ENCODE results near the gene TTLL7. TPM values are rescaled to one million over a fixed set of nuclear protein-coding genes. Genes with fewer than 3 reads are reported as not detected.

Gene TTLL7
- polyA plus RNA-seq, 2 of the 4 experiments (the other 2 are of a cell fraction): 1.6 to 5.7 TPM

DNA sequence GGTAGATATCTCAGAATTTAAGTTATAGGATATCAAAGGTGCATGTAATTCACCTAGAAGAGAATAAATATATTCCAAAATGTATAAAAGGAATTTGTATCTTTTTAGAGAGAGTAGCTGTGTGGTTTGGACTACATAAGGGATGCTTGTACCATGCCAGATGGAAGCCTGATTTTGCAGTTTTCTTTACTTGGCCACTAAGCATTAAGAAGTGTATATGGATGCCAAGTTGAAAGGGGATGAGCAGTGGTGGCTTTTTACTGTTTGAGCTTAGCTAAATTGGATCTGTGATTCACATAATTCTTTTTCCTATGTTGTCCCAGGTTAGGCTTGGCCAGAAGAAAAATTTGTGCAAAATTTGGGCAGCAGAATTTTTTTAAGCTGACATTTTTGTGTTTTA is 43.5 kb upstream of the TTLL7 start:
- no peak for TF ChIP-seq HOXB13 (CRISPR knock-in tag; IDR thresholded peaks at IDR 0.05; ENCODE audit: low read depth)
- TF ChIP-seq CEBPB (IDR thresholded peaks at IDR 0.05): no peak
- no peak for TF ChIP-seq NPAS2 (CRISPR knock-in tag; IDR thresholded peaks at IDR 0.05; ENCODE audit: borderline replicate concordance)
- no peak for TF ChIP-seq PHF8 (IDR thresholded peaks at IDR 0.05; ENCODE audit: borderline replicate concordance, low read depth)
- TF ChIP-seq, protein P1, sequence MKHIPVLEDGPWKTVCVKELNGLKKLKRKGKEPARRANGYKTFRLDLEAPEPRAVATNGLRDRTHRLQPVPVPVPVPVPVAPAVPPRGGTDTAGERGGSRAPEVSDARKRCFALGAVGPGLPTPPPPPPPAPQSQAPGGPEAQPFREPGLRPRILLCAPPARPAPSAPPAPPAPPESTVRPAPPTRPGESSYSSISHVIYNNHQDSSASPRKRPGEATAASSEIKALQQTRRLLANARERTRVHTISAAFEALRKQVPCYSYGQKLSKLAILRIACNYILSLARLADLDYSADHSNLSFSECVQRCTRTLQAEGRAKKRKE (CRISPR knock-in tag; IDR thresholded peaks at IDR 0.05; ENCODE audit: low read depth): no peak
- TF ChIP-seq, protein P2, sequence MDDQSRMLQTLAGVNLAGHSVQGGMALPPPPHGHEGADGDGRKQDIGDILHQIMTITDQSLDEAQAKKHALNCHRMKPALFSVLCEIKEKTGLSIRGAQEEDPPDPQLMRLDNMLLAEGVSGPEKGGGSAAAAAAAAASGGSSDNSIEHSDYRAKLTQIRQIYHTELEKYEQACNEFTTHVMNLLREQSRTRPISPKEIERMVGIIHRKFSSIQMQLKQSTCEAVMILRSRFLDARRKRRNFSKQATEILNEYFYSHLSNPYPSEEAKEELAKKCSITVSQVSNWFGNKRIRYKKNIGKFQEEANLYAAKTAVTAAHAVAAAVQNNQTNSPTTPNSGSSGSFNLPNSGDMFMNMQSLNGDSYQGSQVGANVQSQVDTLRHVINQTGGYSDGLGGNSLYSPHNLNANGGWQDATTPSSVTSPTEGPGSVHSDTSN (IDR thresholded peaks at IDR 0.05): no peak
- TF ChIP-seq NR3C1 (IDR thresholded peaks at IDR 0.05): no peak
- TF ChIP-seq ESRRA (IDR thresholded peaks at IDR 0.05; ENCODE audit: borderline replicate concordance, low read length): no peak
- TF ChIP-seq MAFK (IDR thresholded peaks at IDR 0.05; ENCODE audit: partially characterized antibody): no peak
- TF ChIP-seq HOXB5 (CRISPR knock-in tag; IDR thresholded peaks at IDR 0.05): no peak
- no peak overlapping the region for H3K27ac ChIP-seq
- CTCF ChIA-PET: interaction anchor here (1.1 kb wide), 1 partner anchor 17 kb away, joined by 3 read pairs; no protein-coding TSS in a partner anchor
- POLR2A ChIA-PET: no interaction called here
- H3K4me1 ChIP-seq: no peaks in the 10 kb centered on the region
- H3K4me3 ChIP-seq: no peak overlapping the region
- H3K4me2 ChIP-seq: no peak overlapping the region
- no peak for ATAC-seq
- no peak for FAIRE-seq
- H3K9me3 ChIP-seq: no peaks in the 10 kb centered on the region
- no peak for DNase-seq (ENCODE audit: low read depth in 1 of 2, low spot score in 1 of 2)

DNA sequence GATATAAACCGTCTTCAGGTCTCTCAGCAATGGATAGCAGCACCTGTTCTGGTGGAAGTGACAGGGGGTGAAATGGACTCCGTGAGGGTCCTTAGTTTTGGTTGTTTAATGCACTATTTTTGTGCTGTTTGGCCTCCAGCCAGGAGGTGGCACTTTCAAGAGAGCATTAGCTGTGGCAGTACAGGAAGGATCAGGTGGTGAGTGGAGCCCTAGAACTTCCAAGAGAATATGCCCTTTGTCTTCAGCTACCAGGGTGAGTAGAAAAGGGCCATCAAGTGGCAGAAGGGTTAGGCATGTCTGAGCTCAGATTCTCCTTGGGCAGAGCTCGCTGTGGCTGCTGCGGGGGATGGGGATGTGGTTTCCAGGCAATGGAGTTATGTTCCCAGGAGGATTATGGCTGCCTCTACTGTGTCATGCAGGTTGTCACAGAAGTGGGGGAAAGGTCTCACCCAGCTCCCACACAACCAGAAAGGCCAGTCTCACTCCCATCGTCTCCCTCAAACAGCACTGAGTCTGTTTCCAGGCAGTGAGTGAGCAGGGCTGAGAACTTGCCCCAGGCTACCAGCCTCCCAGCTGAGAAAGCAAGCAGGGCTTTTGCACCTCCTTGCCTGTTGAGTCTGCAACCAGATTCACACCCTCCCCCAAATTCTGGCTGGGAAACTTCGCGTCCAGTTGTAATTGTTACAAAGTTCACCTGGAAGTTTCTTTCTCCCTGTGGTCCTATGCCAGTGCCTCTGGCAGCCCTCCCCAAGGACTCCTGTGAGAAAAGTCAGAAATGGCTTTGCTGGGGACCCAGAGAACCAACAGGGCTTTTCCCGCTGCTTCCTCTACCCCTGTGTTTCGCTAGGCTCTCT is 39.1 kb upstream of the TTLL7 start:
- DNase-seq (ENCODE audit: low read depth in 1 of 2, low spot score in 1 of 2) (no peak), ATAC-seq (no peak), FAIRE-seq (no peak)
- H3K9me3 ChIP-seq: no peaks in the 10 kb centered on the region
- ChIA-PET POLR2A (no interaction called here), CTCF (interaction anchor here (1.4 kb wide), 1 partner anchor 8 kb away, joined by 3 read pairs; no protein-coding TSS in a partner anchor)
- no peak overlapping the region for H3K4me2 ChIP-seq
- no peak overlapping the region for H3K4me3 ChIP-seq
- H3K4me1 ChIP-seq: no peaks in the 10 kb centered on the region
- no peak overlapping the region for H3K27ac ChIP-seq
- WGBS (ENCODE audit: missing lambda C conversion rate): 48% methylated on average over 8 of the region's 9 CpGs
- TF ChIP-seq HOXB5 (CRISPR knock-in tag; IDR thresholded peaks at IDR 0.05): no peak
- TF ChIP-seq ZNF302 (CRISPR knock-in tag; IDR thresholded peaks at IDR 0.05): no peak
- no peak for TF ChIP-seq JUN (IDR thresholded peaks at IDR 0.05)
- no peak for TF ChIP-seq CBX8 (IDR thresholded peaks at IDR 0.05)
- TF ChIP-seq, protein P3, sequence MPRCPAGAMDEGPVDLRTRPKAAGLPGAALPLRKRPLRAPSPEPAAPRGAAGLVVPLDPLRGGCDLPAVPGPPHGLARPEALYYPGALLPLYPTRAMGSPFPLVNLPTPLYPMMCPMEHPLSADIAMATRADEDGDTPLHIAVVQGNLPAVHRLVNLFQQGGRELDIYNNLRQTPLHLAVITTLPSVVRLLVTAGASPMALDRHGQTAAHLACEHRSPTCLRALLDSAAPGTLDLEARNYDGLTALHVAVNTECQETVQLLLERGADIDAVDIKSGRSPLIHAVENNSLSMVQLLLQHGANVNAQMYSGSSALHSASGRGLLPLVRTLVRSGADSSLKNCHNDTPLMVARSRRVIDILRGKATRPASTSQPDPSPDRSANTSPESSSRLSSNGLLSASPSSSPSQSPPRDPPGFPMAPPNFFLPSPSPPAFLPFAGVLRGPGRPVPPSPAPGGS (IDR thresholded peaks at IDR 0.05): no peak
- TF ChIP-seq CBX2 (IDR thresholded peaks at IDR 0.05; ENCODE audit: borderline replicate concordance, low read depth): no peak
- no peak for TF ChIP-seq MAFK (IDR thresholded peaks at IDR 0.05; ENCODE audit: partially characterized antibody)
- TF ChIP-seq POLR2A (IDR thresholded peaks at IDR 0.05; ENCODE audit: low read length): no peak
- no peak for TF ChIP-seq ZSCAN20 (CRISPR knock-in tag; IDR thresholded peaks at IDR 0.05)
- no peak for TF ChIP-seq SREBF2 (IDR thresholded peaks at IDR 0.05)
- TF ChIP-seq JUNB (IDR thresholded peaks at IDR 0.05): no peak

DNA sequence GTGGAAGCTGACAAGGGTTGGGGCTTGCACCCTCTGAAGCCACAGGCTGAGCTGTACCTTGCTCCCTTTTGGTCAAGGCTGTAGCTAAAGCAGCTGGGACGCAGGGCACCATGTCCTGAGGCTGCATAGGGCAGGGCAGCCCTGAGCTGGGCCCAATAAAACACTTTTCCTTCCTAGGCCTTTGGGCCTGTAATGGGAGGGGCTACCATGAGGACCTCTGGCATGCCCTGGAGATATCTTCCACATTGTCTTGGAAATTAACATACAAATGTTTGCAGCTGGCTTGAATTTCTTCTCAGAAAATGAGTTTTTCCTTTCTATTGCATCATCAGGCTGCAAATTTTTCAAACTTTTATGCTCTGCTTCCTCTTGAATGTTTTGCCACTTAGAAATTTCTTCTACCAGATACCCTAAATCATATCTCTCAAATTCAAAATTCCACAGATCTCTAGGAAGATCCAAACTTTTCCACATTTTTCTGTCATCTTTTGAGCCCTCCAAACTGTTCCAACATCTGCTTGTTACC is 32.9 kb upstream of the TTLL7 start:
- 11% methylated on average over 1 of the region's 1 CpG for WGBS (ENCODE audit: missing lambda C conversion rate)
- Histone ChIP-seq H3K9me3 (no peaks in the 10 kb centered on the region), H3K4me2 (no peak overlapping the region), H3K4me3 (no peak overlapping the region), H3K4me1 (no peaks in the 10 kb centered on the region), H3K27ac (no peak overlapping the region)
- ChIA-PET POLR2A (no interaction called here), CTCF (interaction anchor here (1.6 kb wide), 1 partner anchor 9 kb away, joined by 6 read pairs; no protein-coding TSS in a partner anchor)
- FAIRE-seq: no peak
- ATAC-seq: no peak
- no peak for DNase-seq (ENCODE audit: low read depth in 1 of 2, low spot score in 1 of 2)
- TF ChIP-seq, protein P3 (IDR thresholded peaks at IDR 0.05): no peak
- TF ChIP-seq FOXS1 (CRISPR knock-in tag; IDR thresholded peaks at IDR 0.05): no peak
- no peak for TF ChIP-seq HOXA7 (CRISPR knock-in tag; IDR thresholded peaks at IDR 0.05)
- no peak for TF ChIP-seq EHF (CRISPR knock-in tag; IDR thresholded peaks at IDR 0.05)
- TF ChIP-seq, protein P2 (IDR thresholded peaks at IDR 0.05): no peak
- no peak for TF ChIP-seq NR3C1 (IDR thresholded peaks at IDR 0.05)
- TF ChIP-seq USF2 (IDR thresholded peaks at IDR 0.05): no peak
- TF ChIP-seq ESRRA (IDR thresholded peaks at IDR 0.05; ENCODE audit: borderline replicate concordance, low read length): no peak
- TF ChIP-seq RNF2 (IDR thresholded peaks at IDR 0.05; ENCODE audit: borderline replicate concordance, low read depth): no peak
- TF ChIP-seq FOSB (CRISPR knock-in tag; IDR thresholded peaks at IDR 0.05): no peak
- TF ChIP-seq KDM5A (IDR thresholded peaks at IDR 0.05): no peak
- TF ChIP-seq JUN (IDR thresholded peaks at IDR 0.05): no peak
